GM18870 (cell line): ENCODE results near the gene ZNF697.
"Not testable (repeated sequence)": the region's sequence is repeated elsewhere in the genome, so short reads cannot be mapped to it uniquely, and the experiment has no call there.

ENCODE experiments used
- ATAC-seq: cut with Tn5 transposase; IDR thresholded peaks from one replicate; pipeline ENCODE4 v1.9.1; 2021; ENCODE audit warnings: moderate library complexity; ENCODE audit not compliant: unreplicated experiment

ZNF697 gene

GRCh38 chr1:119647734-119648619, at the start of gene ZNF697:
Gene ZNF697 (minus strand): TSS chr1:119648266. CDS start chr1:119626100, 22,166 bp downstream.
- ATAC-seq, result peak; percentile 44

GRCh38 chr1:119697598-119697997, 49.5 kb upstream of the ZNF697 start:
- ATAC-seq, result no peak

- ATAC-seq, result not testable (repeated sequence)
Measured at GRCh38 chr1:119696863-119697262, 48.8 kb upstream of the ZNF697 start.

- ATAC-seq, result no peak
Measured at GRCh38 chr1:119689511-119689910, 41.4 kb upstream of the ZNF697 start.

GRCh38 chr1:119688810-119689209, 40.7 kb upstream of the ZNF697 start:
- no peak for ATAC-seq

- no peak for ATAC-seq
Measured at GRCh38 chr1:119687434-119688079, 39.5 kb upstream of the ZNF697 start.

GRCh38 chr1:119686661-119687060, 38.6 kb upstream of the ZNF697 start:
- ATAC-seq, result no peak

GRCh38 chr1:119683893-119684292, 35.8 kb upstream of the ZNF697 start:
- ATAC-seq, result no peak

GRCh38 chr1:119682141-119682540, 34.1 kb upstream of the ZNF697 start:
- ATAC-seq, result no peak

- ATAC-seq, result no peak
Measured at GRCh38 chr1:119681560-119681959, 33.5 kb upstream of the ZNF697 start.

GRCh38 chr1:119680723-119681122, 32.7 kb upstream of the ZNF697 start:
- no peak for ATAC-seq

GRCh38 chr1:119680193-119680592, 32.1 kb upstream of the ZNF697 start:
- ATAC-seq, result no peak

- ATAC-seq, result no peak
Measured at GRCh38 chr1:119679223-119679622, 31.2 kb upstream of the ZNF697 start.

- no peak for ATAC-seq
Measured at GRCh38 chr1:119676571-119677206, 28.6 kb upstream of the ZNF697 start.

GRCh38 chr1:119675349-119676345, 27.6 kb upstream of the ZNF697 start:
- peak; percentile 43 for ATAC-seq

GRCh38 chr1:119674835-119675289, 26.8 kb upstream of the ZNF697 start:
- ATAC-seq, result no peak

- no peak for ATAC-seq
Measured at GRCh38 chr1:119674111-119674526, 26.1 kb upstream of the ZNF697 start.

- no peak for ATAC-seq
Measured at GRCh38 chr1:119673171-119673940, 25.3 kb upstream of the ZNF697 start.

GRCh38 chr1:119670898-119671297, 22.8 kb upstream of the ZNF697 start:
- ATAC-seq, result no peak

- ATAC-seq, result no peak
Measured at GRCh38 chr1:119667173-119667572, 19.1 kb upstream of the ZNF697 start.
